Measurements from ENCODE around the gene ZNF70.

Gene ZNF70

DNA sequence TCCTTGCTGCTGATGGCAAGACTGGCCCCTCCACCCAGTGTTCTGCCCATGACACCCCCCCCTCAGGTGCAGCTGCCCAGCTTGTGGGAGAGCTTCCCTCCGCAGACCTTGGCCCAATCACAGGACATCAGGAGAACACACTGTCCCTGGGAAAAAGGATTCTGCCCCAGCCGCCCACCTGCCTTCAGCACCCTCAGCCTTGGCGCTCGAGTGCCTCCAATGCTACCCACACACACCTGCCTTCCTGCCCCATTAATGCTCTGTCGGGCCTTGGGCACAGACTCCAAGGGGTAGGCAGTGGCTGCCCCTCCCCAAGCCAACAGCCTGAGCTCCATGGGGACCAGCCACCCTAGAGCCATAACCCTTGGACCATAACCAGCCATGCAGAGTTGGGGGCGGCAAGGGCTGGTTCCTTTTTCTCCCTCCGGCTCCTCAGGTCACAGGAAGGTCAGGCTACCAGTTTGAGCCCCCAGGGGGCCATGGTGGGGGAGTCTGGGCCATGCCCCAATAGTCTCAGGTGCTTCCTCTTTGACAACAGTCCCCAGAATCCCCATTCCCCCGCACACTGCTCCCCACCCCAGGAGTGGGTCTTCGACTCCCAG, 1.3 kb upstream of the ZNF70 start:
- TF ChIP-seq, protein P1, sequence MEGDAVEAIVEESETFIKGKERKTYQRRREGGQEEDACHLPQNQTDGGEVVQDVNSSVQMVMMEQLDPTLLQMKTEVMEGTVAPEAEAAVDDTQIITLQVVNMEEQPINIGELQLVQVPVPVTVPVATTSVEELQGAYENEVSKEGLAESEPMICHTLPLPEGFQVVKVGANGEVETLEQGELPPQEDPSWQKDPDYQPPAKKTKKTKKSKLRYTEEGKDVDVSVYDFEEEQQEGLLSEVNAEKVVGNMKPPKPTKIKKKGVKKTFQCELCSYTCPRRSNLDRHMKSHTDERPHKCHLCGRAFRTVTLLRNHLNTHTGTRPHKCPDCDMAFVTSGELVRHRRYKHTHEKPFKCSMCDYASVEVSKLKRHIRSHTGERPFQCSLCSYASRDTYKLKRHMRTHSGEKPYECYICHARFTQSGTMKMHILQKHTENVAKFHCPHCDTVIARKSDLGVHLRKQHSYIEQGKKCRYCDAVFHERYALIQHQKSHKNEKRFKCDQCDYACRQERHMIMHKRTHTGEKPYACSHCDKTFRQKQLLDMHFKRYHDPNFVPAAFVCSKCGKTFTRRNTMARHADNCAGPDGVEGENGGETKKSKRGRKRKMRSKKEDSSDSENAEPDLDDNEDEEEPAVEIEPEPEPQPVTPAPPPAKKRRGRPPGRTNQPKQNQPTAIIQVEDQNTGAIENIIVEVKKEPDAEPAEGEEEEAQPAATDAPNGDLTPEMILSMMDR (IDR thresholded peaks at IDR 0.05) = no peak
- Histone ChIP-seq H3K4me3 (no peak overlapping the region), H3K27ac (no peak overlapping the region)
- DNase-seq (ENCODE audit: low spot score) = no peak

DNA sequence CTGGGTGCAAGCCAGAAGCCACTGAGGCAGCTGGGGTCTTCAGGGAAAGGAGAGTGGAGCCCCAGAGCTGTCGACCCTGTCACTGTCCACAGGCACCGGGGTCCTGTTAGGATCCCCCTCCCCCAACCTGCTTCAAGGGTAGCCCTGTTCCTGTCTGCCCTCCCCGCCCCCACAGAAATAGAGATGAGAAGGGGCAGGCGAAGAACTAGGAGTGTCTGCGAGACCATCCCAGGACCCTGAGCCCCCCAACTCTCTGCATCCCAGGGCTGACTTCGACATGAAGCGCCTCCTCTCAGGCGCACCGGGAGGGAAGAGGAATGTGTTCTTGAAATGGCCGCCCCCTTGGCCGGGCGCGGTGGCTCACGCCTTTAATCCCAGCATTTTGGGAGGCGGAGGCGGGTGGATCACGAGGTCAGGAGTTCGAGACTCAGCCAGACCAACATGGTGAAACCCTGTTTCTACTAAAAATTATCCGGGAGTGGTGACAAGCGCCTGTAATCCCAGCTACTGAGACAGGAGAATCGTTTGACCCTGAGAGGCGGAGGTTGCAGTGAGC, 607 bp upstream of the ZNF70 start:
- no peak for DNase-seq (ENCODE audit: low spot score)
- Histone ChIP-seq H3K27ac (peak overlapping the region; percentile 87 to 93), H3K4me3 (peak overlapping the region; percentile 88)
- TF ChIP-seq, protein P1 (IDR thresholded peaks at IDR 0.05) = no peak

DNA sequence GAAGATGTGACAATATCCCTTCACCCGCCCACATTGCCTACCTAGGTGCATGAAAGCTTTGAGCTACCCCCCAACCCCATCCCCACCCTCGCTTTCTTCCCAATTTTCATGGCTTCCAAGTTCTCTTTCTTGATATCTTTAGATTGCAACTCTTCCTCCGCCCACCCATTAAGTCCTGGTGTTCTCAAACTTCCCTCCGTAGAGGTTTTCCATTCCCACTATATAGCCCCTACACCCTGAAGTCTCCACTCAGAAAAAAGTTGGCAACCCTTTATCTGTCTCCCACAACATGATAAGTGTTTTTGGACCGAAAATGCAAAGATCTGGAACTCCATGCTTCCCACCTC, 572 bp downstream of the ZNF70 start:
- no peak for DNase-seq (ENCODE audit: low spot score)
- TF ChIP-seq, protein P1 (IDR thresholded peaks at IDR 0.05) = no peak
- H3K4me3 ChIP-seq = peak overlapping the region; percentile 88
- peak overlapping the region; percentile 87 to 93 for H3K27ac ChIP-seq

DNA sequence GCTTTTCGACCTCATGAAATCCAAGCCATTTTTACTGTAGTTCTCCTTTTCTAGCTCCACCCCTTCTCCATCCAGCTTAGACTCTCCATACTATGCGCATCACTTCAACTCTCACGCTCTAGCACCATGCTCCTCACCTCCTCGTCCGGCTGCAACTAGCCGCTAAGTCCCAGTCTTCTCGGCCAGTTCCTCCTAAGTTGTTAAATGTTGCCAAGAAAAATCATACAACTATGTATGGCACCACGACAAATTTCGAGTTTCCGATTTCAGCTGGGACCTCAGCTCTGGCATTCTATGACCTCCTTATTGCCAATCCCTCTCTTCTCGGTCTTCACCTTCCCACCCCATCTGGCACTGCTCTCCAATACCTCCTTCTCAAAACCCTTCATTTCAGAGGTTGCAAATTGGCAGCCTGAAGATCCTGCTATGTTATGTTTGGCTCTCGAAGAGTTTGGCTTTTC, 1.0 kb downstream of the ZNF70 start:
- no peak for DNase-seq (ENCODE audit: low spot score)
- H3K4me3 ChIP-seq = peak overlapping the region; percentile 88
- H3K27ac ChIP-seq = peak overlapping the region in 1 of 2 donors; percentile 93
- TF ChIP-seq, protein P1 (IDR thresholded peaks at IDR 0.05) = no peak

DNA sequence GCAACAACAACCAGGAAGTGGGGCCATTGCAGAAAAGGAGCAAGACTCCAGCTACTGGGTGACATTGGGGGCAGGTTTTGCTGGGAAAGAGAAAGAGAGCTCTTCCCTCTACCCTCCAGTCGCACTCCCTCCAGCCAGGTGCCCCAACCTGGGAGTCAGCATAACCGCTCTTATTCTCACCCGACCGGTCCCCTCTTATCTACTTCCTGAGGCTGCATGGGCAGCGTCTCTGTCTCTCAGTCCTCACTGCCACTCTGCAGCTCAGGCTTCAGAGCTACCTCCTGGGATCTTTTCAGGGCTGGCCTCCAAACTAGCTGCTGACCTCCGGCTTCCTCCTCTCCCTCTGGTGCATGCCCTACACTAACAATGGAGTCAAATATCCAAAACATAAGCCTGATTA, 5.1 kb downstream of the ZNF70 start:
- no peak overlapping the region for H3K4me3 ChIP-seq
- TF ChIP-seq, protein P1 (IDR thresholded peaks at IDR 0.05) = no peak
- no peak for DNase-seq (ENCODE audit: low spot score)
- H3K27ac ChIP-seq = no peak overlapping the region

DNA sequence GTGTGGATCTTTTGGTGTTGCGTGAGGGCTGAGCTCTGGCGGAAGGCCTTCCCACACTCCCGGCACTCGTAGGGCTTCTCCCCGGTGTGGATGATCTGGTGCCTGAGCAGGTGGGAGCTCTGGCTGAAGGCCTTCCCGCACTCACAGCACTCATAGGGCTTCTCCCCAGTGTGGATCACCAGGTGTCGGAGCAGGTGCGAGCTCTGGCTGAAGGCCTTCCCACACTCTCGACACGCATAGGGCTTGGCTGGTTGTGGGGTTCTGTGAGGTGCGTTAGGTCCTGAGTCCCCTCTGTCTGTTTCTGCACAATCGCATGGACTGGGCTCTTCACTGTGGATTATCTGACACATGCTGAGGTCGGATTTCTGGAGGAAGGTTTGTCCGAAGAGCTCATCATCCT, 6.4 kb downstream of the ZNF70 start:
- Histone ChIP-seq H3K4me3 (no peak overlapping the region), H3K27ac (no peak overlapping the region)
- no peak for DNase-seq (ENCODE audit: low spot score)
- TF ChIP-seq, protein P1 (IDR thresholded peaks at IDR 0.05) = no peak

DNA sequence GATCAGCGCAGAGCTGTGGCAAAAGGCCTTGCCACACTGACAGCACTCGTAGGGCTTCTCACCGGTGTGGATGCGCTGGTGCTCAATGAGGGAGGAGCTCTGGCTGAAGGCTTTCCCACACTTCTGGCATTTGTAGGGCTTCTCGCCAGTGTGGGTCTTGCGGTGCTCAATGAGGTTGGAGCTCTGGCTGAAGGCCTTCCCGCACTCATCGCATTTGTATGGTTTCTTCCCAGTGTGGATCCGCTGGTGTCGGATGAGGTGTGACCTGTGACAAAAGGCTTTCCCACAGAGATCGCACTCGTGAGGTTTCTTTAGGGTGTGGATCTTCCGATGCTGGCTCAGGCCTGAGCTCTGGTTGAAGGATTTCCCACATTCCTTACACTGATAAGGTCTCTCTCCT, 6.9 kb downstream of the ZNF70 start:
- DNase-seq (ENCODE audit: low spot score) = no peak
- TF ChIP-seq, protein P1 (IDR thresholded peaks at IDR 0.05) = no peak
- no peak overlapping the region for H3K4me3 ChIP-seq
- H3K27ac ChIP-seq = peak overlapping the region in 1 of 2 donors; percentile 46

All from coronary artery (tissue), 2 donors.